Peyer's patch (tissue), 4 donors: ENCODE results near the gene LIN9. TPM values are rescaled to one million over a fixed set of nuclear protein-coding genes. Genes with fewer than 3 reads are reported as not detected.

Source experiments
- DNase-seq, 3 donors: peaks; one replicate each; pipeline ENCODE4 v3.0.0-alpha.2; 2017 to 2019
- H3K27ac ChIP-seq, 4 donors: fragments of 200-600 bp; sonication (generic); one replicate each; pipeline ENCODE4 v1.5.1; 2016 to 2019
- H3K27me3 ChIP-seq, 2 donors: fragments of 200-600 bp; sonication (generic); one replicate each; pipeline ENCODE4 v1.5.1; 2019
- H3K36me3 ChIP-seq, 3 donors: fragments of 200-600 bp; sonication (generic); one replicate each; pipeline ENCODE4 v1.5.1; 2016 to 2019
- H3K4me1 ChIP-seq, 4 donors: fragments of 200-600 bp; sonication (generic); one replicate each; pipeline ENCODE4 v1.5.1; 2016 to 2019
- H3K4me3 ChIP-seq, 4 donors: fragments of 200-600 bp; sonication (generic); 1 replicate in 3 of 4; 2 replicates in 1 of 4; pipeline ENCODE4 v1.5.1; 2016 to 2019; ENCODE audit warnings: mild to moderate bottlenecking in 1 of 4
- H3K9me3 ChIP-seq, 4 donors: fragments of 200-600 bp; sonication (generic); one replicate each; pipeline ENCODE4 v1.5.1; 2016 to 2019; ENCODE audit warnings: mild to moderate bottlenecking in 1 of 4
- CTCF ChIP-seq, 6 experiments: fragments of 450-650 bp in 4 of 6; fragments of 200-600 bp in 2 of 6; sonication (generic) in 1 of 6; IDR thresholded peaks; one replicate each; pipeline ENCODE4 v1.5.1; 2017 to 2019; ENCODE audit warnings: antibody characterized with exemption in 6 of 6, mild to moderate bottlenecking in 3 of 6, moderate library complexity in 1 of 6
- POLR2A ChIP-seq, 2 donors: fragments of 450-650 bp; IDR thresholded peaks; one replicate each; pipeline ENCODE4 v1.5.1; 2017; ENCODE audit warnings: antibody characterized with exemption in 2 of 2, mild to moderate bottlenecking in 2 of 2, moderate library complexity in 2 of 2
- total RNA-seq, 4 donors: library from RNA; depleted of rRNA; stranded (reverse); fragments of >200 nt; gene quantifications; one replicate each; pipeline ENCODE4 v1.1.0, GENCODE V29; 2016

LIN9 gene
- total RNA-seq, 4 donors from 2014 or later, result 2.5 to 6.6 (median 4.2) TPM

DNA sequence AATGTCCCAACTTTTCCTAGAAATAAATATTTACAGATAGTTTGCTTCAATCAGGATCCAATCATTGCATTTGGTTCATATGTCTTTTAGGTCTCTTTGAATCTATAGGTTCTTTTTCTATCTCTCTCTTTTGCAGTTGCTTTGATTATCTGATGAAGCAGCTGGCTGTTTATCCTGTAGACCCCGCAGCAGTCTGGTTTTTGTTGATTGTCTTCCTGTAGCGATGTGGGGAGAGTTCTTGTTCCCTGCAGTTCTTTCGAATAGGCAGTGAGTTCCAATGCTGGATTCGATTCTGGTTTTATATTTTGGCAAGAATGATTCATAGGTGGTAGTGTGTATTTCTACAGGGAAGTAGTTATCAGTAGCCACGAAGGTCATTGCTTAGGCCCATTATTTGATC is 92.9 kb downstream of the LIN9 start:
- H3K4me3 ChIP-seq, result no peak overlapping the region
- H3K27ac ChIP-seq, result no peak overlapping the region
- no peak for DNase-seq
- H3K4me1 ChIP-seq, result no peaks in the 10 kb centered on the region
- TF ChIP-seq CTCF (IDR thresholded peaks at IDR 0.05), result no peak
- no peak for TF ChIP-seq POLR2A (IDR thresholded peaks at IDR 0.05)
- H3K9me3 ChIP-seq, result no peaks in the 10 kb centered on the region
- H3K27me3 ChIP-seq, result no peaks in the 10 kb centered on the region
- H3K36me3 ChIP-seq, result no peaks in the 10 kb centered on the region

DNA sequence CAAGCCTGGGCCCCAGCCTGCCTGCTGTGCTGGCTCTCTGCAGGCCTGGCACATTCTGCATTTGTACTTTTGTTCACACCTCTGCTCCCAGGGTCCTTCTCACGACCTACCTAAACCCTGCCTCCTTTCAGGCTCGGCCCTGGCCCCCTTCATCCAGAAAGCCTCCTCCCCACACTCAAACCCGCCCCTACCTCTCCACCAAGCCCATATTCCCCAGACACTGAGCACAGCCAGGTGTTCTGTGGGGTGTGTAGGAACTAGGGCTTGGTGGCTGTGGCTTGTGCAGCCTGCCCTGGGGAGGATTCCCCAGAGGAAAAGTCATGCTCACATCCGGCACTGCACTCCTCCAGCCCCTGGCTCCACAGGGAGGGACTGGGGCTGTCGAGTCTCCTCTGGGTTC is 93.7 kb downstream of the LIN9 start:
- no peaks in the 10 kb centered on the region for H3K27me3 ChIP-seq
- H3K36me3 ChIP-seq, result no peaks in the 10 kb centered on the region
- H3K27ac ChIP-seq, result no peak overlapping the region
- H3K9me3 ChIP-seq, result no peaks in the 10 kb centered on the region
- no peak overlapping the region for H3K4me3 ChIP-seq
- TF ChIP-seq CTCF (IDR thresholded peaks at IDR 0.05) (no peak), POLR2A (IDR thresholded peaks at IDR 0.05) (no peak)
- no peaks in the 10 kb centered on the region for H3K4me1 ChIP-seq
- DNase-seq, result no peak

- no peaks in the 10 kb centered on the region for H3K4me1 ChIP-seq
- TF ChIP-seq POLR2A (IDR thresholded peaks at IDR 0.05) (no peak), CTCF (IDR thresholded peaks at IDR 0.05) (no peak)
- H3K36me3 ChIP-seq, result no peaks in the 10 kb centered on the region
- no peak for DNase-seq
- no peaks in the 10 kb centered on the region for H3K9me3 ChIP-seq
- H3K27me3 ChIP-seq, result no peaks in the 10 kb centered on the region
- no peak overlapping the region for H3K27ac ChIP-seq
- H3K4me3 ChIP-seq, result no peak overlapping the region
Measured at GRCh38 chr1:226212545-226212944, 96.4 kb downstream of the LIN9 start.

GRCh38 chr1:226211181-226211821 is 97.7 kb downstream of the LIN9 start:
- no peaks in the 10 kb centered on the region for H3K27me3 ChIP-seq
- no peaks in the 10 kb centered on the region for H3K36me3 ChIP-seq
- DNase-seq, result no peak
- H3K4me1 ChIP-seq, result no peaks in the 10 kb centered on the region
- H3K4me3 ChIP-seq, result no peak overlapping the region
- no peaks in the 10 kb centered on the region for H3K9me3 ChIP-seq
- H3K27ac ChIP-seq, result no peak overlapping the region
- TF ChIP-seq POLR2A (IDR thresholded peaks at IDR 0.05), result no peak
- no peak for TF ChIP-seq CTCF (IDR thresholded peaks at IDR 0.05)

DNA sequence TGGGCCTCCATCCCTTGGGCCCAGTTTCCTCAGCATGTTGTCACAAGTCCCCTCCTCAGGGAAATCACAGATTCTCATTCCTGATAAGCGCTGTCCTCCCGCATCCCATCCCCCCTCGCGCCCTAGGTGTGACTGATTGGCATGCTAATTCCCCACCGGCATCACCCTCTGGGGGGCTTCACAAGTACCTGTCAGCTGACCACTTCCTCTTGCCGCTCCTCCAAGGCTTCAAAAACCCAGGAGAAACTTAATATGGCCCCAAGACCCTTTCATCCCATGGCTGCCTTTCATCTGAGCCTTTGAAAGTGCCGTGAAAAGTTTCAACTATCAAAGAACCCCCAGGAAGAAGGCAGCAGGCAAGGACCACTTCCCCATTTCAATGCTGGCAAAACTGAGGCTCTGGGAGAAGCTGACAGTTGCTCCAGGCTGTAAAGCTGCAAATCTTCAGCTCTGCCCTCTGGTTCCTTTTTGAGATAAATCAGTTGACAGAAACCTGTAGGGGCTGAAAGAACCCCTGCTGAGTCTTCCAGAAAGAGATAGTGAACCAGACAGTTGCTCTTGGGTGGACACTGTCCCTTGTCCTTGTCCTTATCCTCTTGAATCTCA is 98.3 kb downstream of the LIN9 start:
- Histone ChIP-seq H3K9me3 (no peaks in the 10 kb centered on the region), H3K36me3 (no peaks in the 10 kb centered on the region), H3K4me1 (no peaks in the 10 kb centered on the region), H3K27ac (no peak overlapping the region), H3K4me3 (no peak overlapping the region), H3K27me3 (no peaks in the 10 kb centered on the region)
- no peak for DNase-seq
- TF ChIP-seq POLR2A (IDR thresholded peaks at IDR 0.05) (no peak), CTCF (IDR thresholded peaks at IDR 0.05) (no peak)
